ENCODE measurements around the gene TMEM239.

Gene TMEM239

GRCh38 chr20:2840138-2840966, 24.2 kb downstream of the TMEM239 start, which contains the start of the genes PCED1A and VPS16:
TSS of gene PCED1A (minus strand) at chr20:2840655. CDS start at chr20:2839912, 743 bp downstream.
TSS of gene VPS16 (plus strand) at chr20:2840745. CDS start at chr20:2840775, 30 bp downstream.
- DNase-seq (ENCODE audit: insufficient read length, low spot score) = peak; percentile 70
- TF ChIP-seq CTCF (IDR thresholded peaks at IDR 0.05; ENCODE audit: insufficient read depth, missing control alignments) = no peak
- no peak for FAIRE-seq

GRCh38 chr20:2840967-2841531, 24.9 kb downstream of the TMEM239 start:
- FAIRE-seq (no peak), DNase-seq (ENCODE audit: insufficient read length, low spot score) (no peak)
- no peak for TF ChIP-seq CTCF (IDR thresholded peaks at IDR 0.05; ENCODE audit: insufficient read depth, missing control alignments)

GRCh38 chr20:2845607-2846006, 29.4 kb downstream of the TMEM239 start:
- TF ChIP-seq CTCF (IDR thresholded peaks at IDR 0.05; ENCODE audit: insufficient read depth, missing control alignments) = no peak
- FAIRE-seq (no peak), DNase-seq (ENCODE audit: insufficient read length, low spot score) (no peak)

GRCh38 chr20:2846698-2847097, 30.5 kb downstream of the TMEM239 start:
- FAIRE-seq (no peak), DNase-seq (ENCODE audit: insufficient read length, low spot score) (no peak)
- no peak for TF ChIP-seq CTCF (IDR thresholded peaks at IDR 0.05; ENCODE audit: insufficient read depth, missing control alignments)

GRCh38 chr20:2847802-2848201, 31.6 kb downstream of the TMEM239 start:
- FAIRE-seq (no peak), DNase-seq (ENCODE audit: insufficient read length, low spot score) (no peak)

GRCh38 chr20:2849529-2849928, 33.4 kb downstream of the TMEM239 start:
- FAIRE-seq (no peak), DNase-seq (ENCODE audit: insufficient read length, low spot score) (no peak)
- TF ChIP-seq CTCF (IDR thresholded peaks at IDR 0.05; ENCODE audit: insufficient read depth, missing control alignments) = no peak

More at GRCh38 chr20:2847802-2848201, 31.6 kb downstream of the TMEM239 start:
- no peak for TF ChIP-seq CTCF (IDR thresholded peaks at IDR 0.05; ENCODE audit: insufficient read depth, missing control alignments)

GRCh38 chr20:2851086-2851485, 34.9 kb downstream of the TMEM239 start:
- TF ChIP-seq CTCF (IDR thresholded peaks at IDR 0.05; ENCODE audit: insufficient read depth, missing control alignments) = no peak
- no peak for DNase-seq (ENCODE audit: insufficient read length, low spot score)
- no peak for FAIRE-seq
